NB4 (cell line): ENCODE data around the gene MYOM3.
A peak's percentile ranks its signal among the peaks of the same experiment; 100 is the strongest.
"Not testable (repeated sequence)": the region's sequence is repeated elsewhere in the genome, so short reads cannot be mapped to it uniquely, and the experiment has no call there.

ENCODE experiments used
- DNase-seq: peaks from one replicate; pipeline ENCODE4 v3.0.0; 2010; ENCODE audit warnings: low read depth
- H3K4me3 ChIP-seq: one replicate; pipeline ENCODE4 v1.5.1; 2011; ENCODE audit warnings: mild to moderate bottlenecking, low read depth, low read length, moderate library complexity
- MYC ChIP-seq: IDR thresholded peaks from 2 replicates; pipeline ENCODE4 v1.6.1; 2011; ENCODE audit warnings: low read depth, low read length
- POLR2A ChIP-seq: IDR thresholded peaks from 2 replicates; pipeline ENCODE4 v1.6.1; 2011; ENCODE audit warnings: mild to moderate bottlenecking; ENCODE audit not compliant: insufficient read length; ENCODE audit errors: extremely low read depth
- TF ChIP-seq, protein P1 (sequence below): IDR thresholded peaks from 2 replicates; pipeline ENCODE4 v1.6.1; 2011; ENCODE audit warnings: low read depth, low read length
- TF ChIP-seq, protein P2 (sequence below): IDR thresholded peaks from one replicate; pipeline ENCODE4 v1.5.1; 2012; ENCODE audit warnings: low read depth, low read length

The MYOM3 gene

DNA sequence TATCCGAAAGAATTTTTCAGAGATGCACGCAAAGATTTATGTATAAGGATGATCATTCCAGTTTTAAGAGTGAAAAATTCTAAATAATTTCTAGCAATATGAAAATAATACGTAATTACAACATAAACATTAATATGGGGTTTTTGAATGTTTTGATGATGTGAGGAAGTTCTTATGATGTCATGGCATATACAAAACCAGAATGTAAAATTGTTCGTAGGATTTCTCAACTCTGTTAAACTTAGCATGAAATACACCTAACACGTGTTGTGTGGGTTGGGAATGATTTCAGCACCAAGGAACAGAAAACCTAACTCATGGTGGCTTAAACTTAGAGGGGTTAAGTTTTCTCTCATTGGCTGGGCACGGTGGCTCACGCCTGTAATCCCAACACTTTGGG, 62.2 kb downstream of the MYOM3 start:
- no peak for TF ChIP-seq POLR2A
- no peak for DNase-seq
- H3K4me3 ChIP-seq, result no peak overlapping the region

DNA sequence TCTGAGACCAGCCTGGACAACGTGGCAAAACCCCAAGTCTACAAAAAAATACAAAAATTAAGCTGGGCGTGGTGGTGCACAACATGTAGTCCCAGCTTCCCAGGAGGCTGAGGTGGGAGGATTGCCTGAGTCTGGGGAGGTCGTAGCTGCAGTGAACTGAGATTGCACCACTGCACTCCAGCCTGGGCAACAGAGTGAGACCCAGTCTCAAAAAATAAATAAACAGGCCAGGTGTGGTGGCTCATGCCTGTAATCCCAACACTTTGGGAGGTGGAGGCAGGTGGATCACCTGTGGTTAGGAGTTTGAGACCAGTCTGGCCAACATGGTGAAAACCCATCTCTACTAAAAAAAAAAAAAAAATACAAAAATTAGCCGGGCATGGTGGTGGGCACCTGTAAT, 63.0 kb downstream of the MYOM3 start:
- H3K4me3 ChIP-seq, result not testable (repeated sequence)

DNA sequence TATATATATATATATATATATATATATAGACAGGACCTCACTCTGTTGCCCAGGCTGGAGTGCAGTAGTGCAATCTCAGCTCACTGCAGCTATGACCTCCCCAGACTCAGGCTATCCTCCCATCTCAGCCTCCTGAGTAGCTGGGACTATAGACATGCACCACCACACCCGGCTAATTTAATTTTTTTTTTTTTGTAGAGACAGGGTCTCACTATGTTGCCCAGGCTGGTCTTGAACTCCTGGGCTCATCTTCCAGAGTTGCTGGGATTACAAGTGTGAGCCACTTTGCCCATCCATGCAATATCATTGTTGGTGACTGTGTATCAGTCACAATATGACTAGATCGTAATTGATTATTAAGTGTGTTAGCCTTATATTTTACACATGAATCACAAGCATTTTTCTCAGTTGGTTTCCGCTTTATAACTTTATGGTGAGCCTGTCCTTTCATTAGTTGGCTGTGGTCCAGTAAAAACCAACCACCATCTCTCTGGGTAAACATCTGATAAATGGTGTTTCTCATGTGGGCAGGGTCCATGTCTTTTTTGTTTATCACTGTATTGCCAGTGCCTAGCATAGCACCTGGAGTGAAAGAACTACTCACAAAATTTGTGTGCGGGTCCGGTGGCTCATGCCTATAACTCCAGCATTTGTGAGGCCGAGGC, 63.6 kb downstream of the MYOM3 start:
- TF ChIP-seq MYC, result no peak
- TF ChIP-seq, protein P1, sequence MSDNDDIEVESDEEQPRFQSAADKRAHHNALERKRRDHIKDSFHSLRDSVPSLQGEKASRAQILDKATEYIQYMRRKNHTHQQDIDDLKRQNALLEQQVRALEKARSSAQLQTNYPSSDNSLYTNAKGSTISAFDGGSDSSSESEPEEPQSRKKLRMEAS, result no peak
- TF ChIP-seq POLR2A, result no peak
- DNase-seq, result no peak
- no peak overlapping the region for H3K4me3 ChIP-seq

More for the DNA sequence above, 63.0 kb downstream of the MYOM3 start:
- not testable (repeated sequence) for DNase-seq

DNA sequence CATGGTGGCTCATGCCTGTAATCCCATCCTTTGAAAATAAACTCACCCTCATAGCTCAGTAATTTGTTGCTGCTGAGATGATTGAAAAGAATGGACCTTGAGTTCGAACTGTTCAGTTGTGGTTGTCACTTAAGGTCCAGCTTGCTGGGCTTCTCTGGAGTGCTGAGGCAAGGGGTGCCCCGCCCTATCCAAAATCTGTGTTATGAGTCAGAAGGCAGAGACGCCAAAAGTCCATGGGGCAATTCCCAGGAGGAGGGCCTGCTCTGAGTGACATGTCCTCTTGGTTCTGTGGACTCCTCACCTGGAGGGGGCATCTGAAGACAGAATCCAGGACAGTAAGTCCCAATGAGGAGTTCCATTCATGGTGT, 64.8 kb downstream of the MYOM3 start:
- DNase-seq, result peak; percentile 14
- TF ChIP-seq MYC, result no peak
- TF ChIP-seq, protein P2, sequence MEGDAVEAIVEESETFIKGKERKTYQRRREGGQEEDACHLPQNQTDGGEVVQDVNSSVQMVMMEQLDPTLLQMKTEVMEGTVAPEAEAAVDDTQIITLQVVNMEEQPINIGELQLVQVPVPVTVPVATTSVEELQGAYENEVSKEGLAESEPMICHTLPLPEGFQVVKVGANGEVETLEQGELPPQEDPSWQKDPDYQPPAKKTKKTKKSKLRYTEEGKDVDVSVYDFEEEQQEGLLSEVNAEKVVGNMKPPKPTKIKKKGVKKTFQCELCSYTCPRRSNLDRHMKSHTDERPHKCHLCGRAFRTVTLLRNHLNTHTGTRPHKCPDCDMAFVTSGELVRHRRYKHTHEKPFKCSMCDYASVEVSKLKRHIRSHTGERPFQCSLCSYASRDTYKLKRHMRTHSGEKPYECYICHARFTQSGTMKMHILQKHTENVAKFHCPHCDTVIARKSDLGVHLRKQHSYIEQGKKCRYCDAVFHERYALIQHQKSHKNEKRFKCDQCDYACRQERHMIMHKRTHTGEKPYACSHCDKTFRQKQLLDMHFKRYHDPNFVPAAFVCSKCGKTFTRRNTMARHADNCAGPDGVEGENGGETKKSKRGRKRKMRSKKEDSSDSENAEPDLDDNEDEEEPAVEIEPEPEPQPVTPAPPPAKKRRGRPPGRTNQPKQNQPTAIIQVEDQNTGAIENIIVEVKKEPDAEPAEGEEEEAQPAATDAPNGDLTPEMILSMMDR, result no peak
- TF ChIP-seq, protein P1, result no peak
- TF ChIP-seq POLR2A, result no peak
- H3K4me3 ChIP-seq, result no peak overlapping the region

DNA sequence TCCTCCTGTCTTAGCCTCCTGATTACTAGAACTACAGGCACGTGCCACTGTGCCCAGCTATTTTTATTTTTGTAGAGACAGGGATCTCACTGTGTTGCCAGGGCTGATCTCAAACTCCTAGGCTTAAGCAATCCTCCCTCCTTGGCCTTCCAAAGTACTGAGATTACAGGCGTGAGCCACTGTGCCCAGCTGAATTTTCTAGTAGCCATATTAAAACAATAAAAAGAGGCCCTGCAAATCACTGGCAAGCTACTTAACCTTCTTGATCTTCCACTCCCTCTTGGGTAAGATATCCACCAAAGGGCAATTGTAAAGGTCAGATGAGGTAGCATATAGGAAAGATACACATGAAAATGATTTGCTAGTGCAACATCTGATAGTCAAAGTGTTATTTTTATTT, 66.2 kb downstream of the MYOM3 start:
- no peak overlapping the region for H3K4me3 ChIP-seq
- DNase-seq, result no peak
- TF ChIP-seq, protein P2, result no peak
- TF ChIP-seq POLR2A (no peak), MYC (no peak)
- TF ChIP-seq, protein P1, result no peak

DNA sequence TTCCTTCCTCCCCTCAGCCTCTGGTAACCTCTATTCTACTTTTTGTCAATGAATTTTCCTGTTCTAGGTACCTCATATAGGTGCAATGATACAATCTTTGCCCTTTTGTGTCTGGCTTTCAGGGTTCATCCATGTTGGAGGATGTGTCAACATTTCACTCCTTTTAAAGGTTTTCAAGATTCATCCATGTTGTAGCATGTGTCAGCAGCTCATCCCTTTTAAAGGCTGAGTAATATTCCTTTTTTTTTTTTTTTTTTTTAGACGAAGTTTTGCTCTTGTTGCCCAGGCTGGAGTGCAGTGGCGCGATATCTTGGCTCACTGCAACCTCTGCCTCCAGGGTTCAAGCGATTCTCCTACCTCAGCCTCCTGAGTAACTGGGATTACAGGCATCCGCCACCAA, 67.3 kb downstream of the MYOM3 start:
- not testable (repeated sequence) for DNase-seq, H3K4me3 ChIP-seq

DNA sequence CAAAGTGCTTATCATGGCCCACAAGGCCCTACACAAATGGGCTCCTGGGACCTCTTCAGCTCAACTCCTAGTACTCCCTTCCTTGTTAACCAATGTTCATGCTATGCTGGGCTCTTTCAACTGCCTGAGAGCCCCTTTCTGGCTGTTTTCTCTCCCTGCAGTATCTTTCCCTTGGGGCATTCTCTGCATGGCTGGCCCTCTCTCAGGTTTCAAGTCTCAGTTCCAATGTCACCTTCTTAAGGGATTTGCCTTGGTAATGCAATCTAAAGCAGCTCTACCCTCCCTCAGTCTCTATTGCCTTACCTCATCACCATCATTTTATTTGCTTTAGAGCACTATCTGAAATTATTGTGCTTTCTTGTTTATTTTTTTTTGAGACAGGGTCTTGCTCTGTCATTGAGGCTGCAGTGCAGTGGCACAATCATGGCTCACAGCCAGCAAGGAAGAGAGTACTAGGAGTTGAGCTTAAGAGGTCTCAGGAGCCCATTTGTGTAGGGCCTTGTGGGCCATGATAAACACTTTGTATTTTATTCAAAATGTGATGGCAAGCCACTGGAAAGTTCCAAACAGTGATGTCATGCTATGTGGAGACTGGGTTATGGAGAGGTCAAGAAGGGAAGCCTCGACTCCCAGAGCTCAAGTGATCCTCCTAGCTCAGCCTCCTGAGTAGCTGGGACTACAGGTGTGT, 68.4 kb downstream of the MYOM3 start:
- no peak overlapping the region for H3K4me3 ChIP-seq
- TF ChIP-seq, protein P1, result no peak
- TF ChIP-seq, protein P2, result no peak
- TF ChIP-seq POLR2A (no peak), MYC (no peak)
- no peak for DNase-seq

DNA sequence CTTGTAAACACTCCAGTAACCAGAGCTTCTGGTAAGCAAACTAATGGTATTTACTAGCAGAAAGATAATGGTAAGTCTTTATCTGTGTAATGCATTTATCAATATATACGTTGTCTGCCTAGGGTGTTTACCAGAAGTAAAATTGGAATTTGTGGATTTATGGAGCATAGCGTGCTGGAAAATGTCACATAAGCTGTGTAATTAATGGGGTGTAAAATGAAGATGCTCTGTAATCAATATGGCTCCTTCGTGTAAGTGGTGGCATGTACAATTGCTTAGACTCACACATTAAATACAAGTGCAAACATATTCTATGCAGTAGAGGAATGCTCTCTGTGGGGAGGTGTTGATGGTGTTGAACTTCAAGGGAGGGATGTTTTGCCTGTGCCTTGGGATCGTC, 69.6 kb downstream of the MYOM3 start:
- DNase-seq, result no peak
- TF ChIP-seq MYC (no peak), POLR2A (no peak)
- TF ChIP-seq, protein P2, result no peak
- TF ChIP-seq, protein P1, result no peak
- no peak overlapping the region for H3K4me3 ChIP-seq
